Activated effector memory CD4-positive, alpha-beta T cell treated with Interleukin-2 at 50 U/mL for 16 hours (primary cell): ENCODE data around the gene QDPR.
"Not testable (repeated sequence)": the region's sequence is repeated elsewhere in the genome, so short reads cannot be mapped to it uniquely, and the experiment has no call there.

Source experiments
- DNase-seq: peaks from one replicate; pipeline ENCODE4 v3.0.0-alpha.2; 2020

Gene QDPR

GRCh38 chr4:17511950-17512795 is at the start of gene QDPR:
Gene QDPR, minus strand, starts transcription at chr4:17512090. Its CDS starts 36 bp downstream, at chr4:17512054.
- DNase-seq: peak; percentile 64

- DNase-seq: no peak
Observed at GRCh38 chr4:17561195-17561909, 49.5 kb upstream of the QDPR start.

- DNase-seq: no peak
Observed at GRCh38 chr4:17560065-17560673, 48.3 kb upstream of the QDPR start.

- no peak for DNase-seq
Observed at GRCh38 chr4:17559709-17560048, 47.8 kb upstream of the QDPR start.

GRCh38 chr4:17558941-17559708 is 47.2 kb upstream of the QDPR start:
- DNase-seq: no peak

GRCh38 chr4:17557880-17558279 is 46.0 kb upstream of the QDPR start:
- DNase-seq: no peak

- DNase-seq: no peak
Observed at GRCh38 chr4:17556498-17556897, 44.6 kb upstream of the QDPR start.

- no peak for DNase-seq
Observed at GRCh38 chr4:17554568-17554967, 42.7 kb upstream of the QDPR start.

- no peak for DNase-seq
Observed at GRCh38 chr4:17552427-17552826, 40.5 kb upstream of the QDPR start.

GRCh38 chr4:17550549-17550948 is 38.7 kb upstream of the QDPR start:
- no peak for DNase-seq

- no peak for DNase-seq
Observed at GRCh38 chr4:17546678-17547077, 34.8 kb upstream of the QDPR start.

- no peak for DNase-seq
Observed at GRCh38 chr4:17546222-17546621, 34.3 kb upstream of the QDPR start.

- no peak for DNase-seq
Observed at GRCh38 chr4:17545374-17546140, 33.7 kb upstream of the QDPR start.

- no peak for DNase-seq
Observed at GRCh38 chr4:17544831-17545234, 32.9 kb upstream of the QDPR start.

GRCh38 chr4:17544205-17544604 is 32.3 kb upstream of the QDPR start:
- DNase-seq: no peak

GRCh38 chr4:17537060-17537459 is 25.2 kb upstream of the QDPR start:
- DNase-seq: not testable (repeated sequence)

- DNase-seq: no peak
Observed at GRCh38 chr4:17535906-17536305, 24.0 kb upstream of the QDPR start.

GRCh38 chr4:17535242-17535641 is 23.4 kb upstream of the QDPR start:
- DNase-seq: no peak

GRCh38 chr4:17534705-17535104 is 22.8 kb upstream of the QDPR start:
- DNase-seq: no peak

- DNase-seq: no peak
Observed at GRCh38 chr4:17531538-17532285, 19.8 kb upstream of the QDPR start.

- DNase-seq: no peak
Observed at GRCh38 chr4:17528551-17529165, 16.8 kb upstream of the QDPR start.
